Esophagus squamous epithelium (tissue), 5 donors: ENCODE data around the gene KRTAP10-7. TPM values are rescaled to one million over a fixed set of nuclear protein-coding genes. Genes with fewer than 3 reads are reported as not detected.
A peak's percentile ranks its signal among the peaks of the same experiment; 100 is the strongest.
"Not testable (repeated sequence)": the region's sequence is repeated elsewhere in the genome, so short reads cannot be mapped to it uniquely, and the experiment has no call there.

ENCODE experiments used
- DNase-seq: peaks from one replicate; lab custom pipeline; 2025; lab: John Stamatoyannopoulos, UW
- H3K27ac ChIP-seq, 4 donors: fragments of 200-600 bp; sonication (generic); one replicate each; pipeline ENCODE4 v1.5.1; 2016 to 2019; ENCODE audit warnings: mild to moderate bottlenecking in 1 of 4
- H3K27me3 ChIP-seq, 4 donors: fragments of 200-600 bp; sonication (generic); 1 replicate in 3 of 4; 2 replicates in 1 of 4; pipeline versions ENCODE4 v1.5.1 to v1.6.0; 2017 to 2021; ENCODE audit warnings: antibody characterized with exemption in 1 of 4
- H3K36me3 ChIP-seq, 3 donors: fragments of 200-600 bp; sonication (generic); one replicate each; pipeline ENCODE4 v1.5.1; 2016 to 2019
- H3K4me1 ChIP-seq, 3 donors: fragments of 200-600 bp; sonication (generic); one replicate each; pipeline ENCODE4 v1.5.1; 2017 to 2019
- H3K4me3 ChIP-seq, 4 donors: fragments of 200-600 bp; sonication (generic); 1 replicate in 3 of 4; 2 replicates in 1 of 4; pipeline ENCODE4 v1.5.1; 2016 to 2019; ENCODE audit warnings: mild to moderate bottlenecking in 2 of 4, moderate library complexity in 1 of 4
- H3K9me3 ChIP-seq, 3 donors: fragments of 200-600 bp; sonication (generic); one replicate each; pipeline ENCODE4 v1.5.1; 2016 to 2019
- CTCF ChIP-seq, 6 experiments: fragments of 450-650 bp in 4 of 6; fragments of 200-600 bp in 2 of 6; sonication (generic) in 2 of 6; IDR thresholded peaks; one replicate each; pipeline ENCODE4 v1.5.1; 2016 to 2019; ENCODE audit warnings: antibody characterized with exemption in 6 of 6, mild to moderate bottlenecking in 4 of 6, moderate library complexity in 4 of 6
- POLR2A ChIP-seq, 4 donors: fragments of 450-650 bp; IDR thresholded peaks; one replicate each; pipeline ENCODE4 v1.6.1; 2017; ENCODE audit warnings: antibody characterized with exemption in 4 of 4, mild to moderate bottlenecking in 4 of 4, moderate library complexity in 3 of 4
- WGBS, 2 donors: methylation state at CpG; one replicate each; pipeline ENCODE4 v1.1.5; 2018; 5-methylcytosine and 5-hydroxymethylcytosine counted together
- intact Hi-C: fragments of 100-400 bp; cut with DNase I; formaldehyde crosslinking; loops from one replicate; pipeline ENCODE4 v1.15.0; 2022
- total RNA-seq, 4 donors: library from RNA; depleted of rRNA; stranded (reverse); fragments of >200 nt; gene quantifications; one replicate each; pipeline ENCODE4 v1.1.0, GENCODE V29; 2016
- donor health status: DM: yes; HTN: yes; CAD: no.

The KRTAP10-7 gene
- total RNA-seq, 4 donors from 2014 or later, result not detected

- intact Hi-C loops, result no loop called here
- peaks cover 0 to 14% (median 14%) of the 10 kb centered on the region in 3 donors for H3K9me3 ChIP-seq
- WGBS, 2 donors, result 70% methylated on average over 4 to 6 of the region's 15 CpGs
- H3K27me3 ChIP-seq, result peaks cover 0 to 43% (median 0%) of the 10 kb centered on the region in 4 donors
- DNase-seq, result no peak
- TF ChIP-seq POLR2A (IDR thresholded peaks at IDR 0.05), result no peak
- no peak for TF ChIP-seq CTCF (IDR thresholded peaks at IDR 0.05)
- H3K4me3 ChIP-seq, result no peak overlapping the region
- H3K27ac ChIP-seq, result no peak overlapping the region
- peaks cover 0 to 14% (median 0%) of the 10 kb centered on the region in 3 donors for H3K4me1 ChIP-seq
- no peaks in the 10 kb centered on the region for H3K36me3 ChIP-seq
These were observed 27.3 kb upstream of the KRTAP10-7 start for GRCh38 chr21:44572959-44573583.

GRCh38 chr21:44573630-44574456 is 26.6 kb upstream of the KRTAP10-7 start, which contains the start of gene KRTAP10-4:
Gene KRTAP10-4 (plus strand): TSS chr21:44573729. CDS start chr21:44573759, 30 bp downstream.
- DNase-seq, H3K27ac ChIP-seq, H3K4me3 ChIP-seq, intact Hi-C loops, H3K36me3 ChIP-seq: not testable (repeated sequence)
- peaks cover 0 to 14% (median 0%) of the 10 kb centered on the region in 3 donors for H3K4me1 ChIP-seq
- WGBS, 2 donors, result 32 to 51% methylated on average over 8 to 9 of the region's 25 CpGs
- peaks cover 0 to 42% (median 0%) of the 10 kb centered on the region in 4 donors for H3K27me3 ChIP-seq
- peaks cover 0 to 14% (median 14%) of the 10 kb centered on the region in 3 donors for H3K9me3 ChIP-seq

GRCh38 chr21:44574457-44575306 is 25.7 kb upstream of the KRTAP10-7 start:
- H3K27me3 ChIP-seq, result peaks cover 0 to 44% (median 0%) of the 10 kb centered on the region in 4 donors
- no peaks in the 10 kb centered on the region for H3K36me3 ChIP-seq
- H3K4me1 ChIP-seq, result peaks cover 0 to 14% (median 0%) of the 10 kb centered on the region in 3 donors
- no peak for DNase-seq
- intact Hi-C loops, result no loop called here
- TF ChIP-seq POLR2A (IDR thresholded peaks at IDR 0.05) (no peak), CTCF (IDR thresholded peaks at IDR 0.05) (peak in 1 of 6 experiments; percentile 37)
- 12 to 31% methylated on average over 9 to 19 of the region's 21 CpGs for WGBS, 2 donors
- H3K27ac ChIP-seq, result no peak overlapping the region
- H3K9me3 ChIP-seq, result peaks cover 0 to 14% (median 14%) of the 10 kb centered on the region in 3 donors
- H3K4me3 ChIP-seq, result no peak overlapping the region

- WGBS, 2 donors, result 88 to 89% methylated on average over 16 to 18 of the region's 20 CpGs
- Histone ChIP-seq H3K4me1 (peaks cover 0 to 14% (median 0%) of the 10 kb centered on the region in 3 donors), H3K36me3 (no peaks in the 10 kb centered on the region), H3K27ac (no peak overlapping the region), H3K9me3 (peaks cover 0 to 14% (median 14%) of the 10 kb centered on the region in 3 donors), H3K4me3 (no peak overlapping the region), H3K27me3 (peaks cover 0 to 43% (median 0%) of the 10 kb centered on the region in 4 donors)
- intact Hi-C loops, result no loop called here
- TF ChIP-seq POLR2A (IDR thresholded peaks at IDR 0.05), result no peak
- DNase-seq, result no peak
These were observed 24.9 kb upstream of the KRTAP10-7 start for GRCh38 chr21:44575307-44576024.

GRCh38 chr21:44576025-44576420 is 24.4 kb upstream of the KRTAP10-7 start:
- Histone ChIP-seq H3K27ac (no peak overlapping the region), H3K4me3 (no peak overlapping the region), H3K9me3 (peaks cover 0 to 18% (median 15%) of the 10 kb centered on the region in 3 donors), H3K36me3 (no peaks in the 10 kb centered on the region), H3K4me1 (peaks cover 0 to 14% (median 0%) of the 10 kb centered on the region in 3 donors), H3K27me3 (peaks cover 0 to 43% (median 0%) of the 10 kb centered on the region in 4 donors)
- DNase-seq, result no peak
- TF ChIP-seq POLR2A (IDR thresholded peaks at IDR 0.05) (no peak), CTCF (IDR thresholded peaks at IDR 0.05) (no peak)
- intact Hi-C loops, result no loop called here
- WGBS, 2 donors, result 88 to 93% methylated on average over 6 to 10 of the region's 10 CpGs
